Liver (tissue), 3 donors: ENCODE data around the gene NXT1.

Source experiments
- EGR1 ChIP-seq, 2 donors: IDR thresholded peaks; 2 replicates each; pipeline ENCODE4 v1.6.1; 2016 to 2018; ENCODE audit warnings: antibody characterized with exemption in 2 of 2, low read depth in 2 of 2
- FOXA2 ChIP-seq: IDR thresholded peaks from 2 replicates; pipeline ENCODE4 v1.6.1; 2016; ENCODE audit warnings: antibody characterized with exemption
- GABPA ChIP-seq, 2 donors: IDR thresholded peaks in 1 of 2; conservative IDR thresholded peaks in 1 of 2; 2 replicates each; pipeline ENCODE4 v1.6.1; 2016; ENCODE audit warnings: antibody characterized with exemption in 2 of 2, mild to moderate bottlenecking in 1 of 2, moderate library complexity in 1 of 2
- HNF4A ChIP-seq, 2 donors: conservative IDR thresholded peaks; 2 replicates each; pipeline ENCODE4 v1.6.1; 2016; ENCODE audit warnings: antibody characterized with exemption in 2 of 2, mild to moderate bottlenecking in 2 of 2
- MAX ChIP-seq: IDR thresholded peaks from 2 replicates; pipeline ENCODE4 v1.6.1; 2016; ENCODE audit warnings: antibody characterized with exemption
- RAD21 ChIP-seq, 2 donors: IDR thresholded peaks; 2 replicates each; pipeline ENCODE4 v1.6.1; 2016; ENCODE audit warnings: antibody characterized with exemption in 2 of 2, mild to moderate bottlenecking in 2 of 2
- REST ChIP-seq: IDR thresholded peaks from 2 replicates; pipeline ENCODE4 v1.6.1; 2016; ENCODE audit warnings: antibody characterized with exemption, mild to moderate bottlenecking
- SP1 ChIP-seq: IDR thresholded peaks from 2 replicates; pipeline ENCODE4 v1.6.1; 2018; ENCODE audit warnings: antibody characterized with exemption, mild to moderate bottlenecking
- TAF1 ChIP-seq: conservative IDR thresholded peaks from 2 replicates; pipeline ENCODE4 v1.6.1; 2016; ENCODE audit warnings: antibody characterized with exemption, mild to moderate bottlenecking
- YY1 ChIP-seq: IDR thresholded peaks from 2 replicates; pipeline ENCODE4 v1.6.1; 2016; ENCODE audit warnings: antibody characterized with exemption, mild to moderate bottlenecking
- TF ChIP-seq, protein P1 (sequence below): fragments of 150-350 bp; IDR thresholded peaks from 2 replicates; pipeline ENCODE4 v1.5.1; 2017; ENCODE audit warnings: improper control_type of control experiment, low read depth, low read length; ENCODE audit not compliant: missing input control
- TF ChIP-seq, protein P2 (sequence below): IDR thresholded peaks from 2 replicates; pipeline ENCODE4 v1.6.1; 2016; ENCODE audit warnings: antibody characterized with exemption
- donor health status: healthy.
- donor health status: healthy.

- no peak for TF ChIP-seq EGR1 (IDR thresholded peaks at IDR 0.05; ENCODE audit: low read depth in 2 of 2)
- no peak for TF ChIP-seq GABPA (IDR thresholded peaks at IDR 0.05 in 1 of 2, conservative IDR thresholded peaks at IDR 0.05 in 1 of 2)
- TF ChIP-seq, protein P1, sequence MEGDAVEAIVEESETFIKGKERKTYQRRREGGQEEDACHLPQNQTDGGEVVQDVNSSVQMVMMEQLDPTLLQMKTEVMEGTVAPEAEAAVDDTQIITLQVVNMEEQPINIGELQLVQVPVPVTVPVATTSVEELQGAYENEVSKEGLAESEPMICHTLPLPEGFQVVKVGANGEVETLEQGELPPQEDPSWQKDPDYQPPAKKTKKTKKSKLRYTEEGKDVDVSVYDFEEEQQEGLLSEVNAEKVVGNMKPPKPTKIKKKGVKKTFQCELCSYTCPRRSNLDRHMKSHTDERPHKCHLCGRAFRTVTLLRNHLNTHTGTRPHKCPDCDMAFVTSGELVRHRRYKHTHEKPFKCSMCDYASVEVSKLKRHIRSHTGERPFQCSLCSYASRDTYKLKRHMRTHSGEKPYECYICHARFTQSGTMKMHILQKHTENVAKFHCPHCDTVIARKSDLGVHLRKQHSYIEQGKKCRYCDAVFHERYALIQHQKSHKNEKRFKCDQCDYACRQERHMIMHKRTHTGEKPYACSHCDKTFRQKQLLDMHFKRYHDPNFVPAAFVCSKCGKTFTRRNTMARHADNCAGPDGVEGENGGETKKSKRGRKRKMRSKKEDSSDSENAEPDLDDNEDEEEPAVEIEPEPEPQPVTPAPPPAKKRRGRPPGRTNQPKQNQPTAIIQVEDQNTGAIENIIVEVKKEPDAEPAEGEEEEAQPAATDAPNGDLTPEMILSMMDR, result no peak
- no peak for TF ChIP-seq TAF1
- no peak for TF ChIP-seq HNF4A (conservative IDR thresholded peaks at IDR 0.05)
- TF ChIP-seq RAD21 (IDR thresholded peaks at IDR 0.05), result no peak
- TF ChIP-seq MAX, result no peak
- no peak for TF ChIP-seq REST
- no peak for TF ChIP-seq FOXA2
- no peak for TF ChIP-seq YY1
- no peak for TF ChIP-seq SP1
- TF ChIP-seq, protein P2, sequence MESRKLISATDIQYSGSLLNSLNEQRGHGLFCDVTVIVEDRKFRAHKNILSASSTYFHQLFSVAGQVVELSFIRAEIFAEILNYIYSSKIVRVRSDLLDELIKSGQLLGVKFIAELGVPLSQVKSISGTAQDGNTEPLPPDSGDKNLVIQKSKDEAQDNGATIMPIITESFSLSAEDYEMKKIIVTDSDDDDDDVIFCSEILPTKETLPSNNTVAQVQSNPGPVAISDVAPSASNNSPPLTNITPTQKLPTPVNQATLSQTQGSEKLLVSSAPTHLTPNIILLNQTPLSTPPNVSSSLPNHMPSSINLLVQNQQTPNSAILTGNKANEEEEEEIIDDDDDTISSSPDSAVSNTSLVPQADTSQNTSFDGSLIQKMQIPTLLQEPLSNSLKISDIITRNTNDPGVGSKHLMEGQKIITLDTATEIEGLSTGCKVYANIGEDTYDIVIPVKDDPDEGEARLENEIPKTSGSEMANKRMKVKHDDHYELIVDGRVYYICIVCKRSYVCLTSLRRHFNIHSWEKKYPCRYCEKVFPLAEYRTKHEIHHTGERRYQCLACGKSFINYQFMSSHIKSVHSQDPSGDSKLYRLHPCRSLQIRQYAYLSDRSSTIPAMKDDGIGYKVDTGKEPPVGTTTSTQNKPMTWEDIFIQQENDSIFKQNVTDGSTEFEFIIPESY, result no peak
Observed at GRCh38 chr20:23332467-23332866, 18.1 kb upstream of the NXT1 start.
